Muscle of back (tissue), 13 donors: ENCODE measurements around the gene CRELD1. TPM values are rescaled to one million over a fixed set of nuclear protein-coding genes. Genes with fewer than 3 reads are reported as not detected.
A peak's percentile ranks its signal among the peaks of the same experiment; 100 is the strongest.
"Not testable (repeated sequence)": the region's sequence is repeated elsewhere in the genome, so short reads cannot be mapped to it uniquely, and the experiment has no call there.

Experiments used
- DNase-seq, 3 donors: peaks; one replicate each; pipeline versions ENCODE4 v3.0.0 to v3.0.0-alpha.2; 2013
- long read RNA-seq, 9 donors: transcript quantifications; one replicate each; lab custom pipeline, GENCODE V29; 2026
- polyA plus RNA-seq, 10 donors: library from polyadenylated mRNA; unstranded; fragments of 120-200 nt; gene quantifications; one replicate each; pipeline ENCODE4 v1.2.1, GENCODE V29; 2013; ENCODE audit not compliant: insufficient read length in 10 of 10

CRELD1 gene
- 10 to 100 TPM; 21.4 to 39.8 (median 29.4) TPM for polyA plus RNA-seq
- long read RNA-seq, donor 1, partial matches to known transcripts = 0 of 5 reads
- long read RNA-seq, donor 1, other reads (novel, unspliced or antisense) = 0 of 5 reads
- long read RNA-seq, donor 2, partial matches to known transcripts = 0 of 5 reads
- long read RNA-seq, donor 2, other reads (novel, unspliced or antisense) = 0 of 5 reads
- long read RNA-seq, donor 3 = 0 reads
- long read RNA-seq, donor 4, partial matches to known transcripts = 0 of 3 reads
- long read RNA-seq, donor 4, other reads (novel, unspliced or antisense) = 0 of 3 reads
- long read RNA-seq, donor 5, partial matches to known transcripts = 0 of 4 reads
- long read RNA-seq, donor 5, other reads (novel, unspliced or antisense) = 0 of 4 reads
- long read RNA-seq, donor 6, transcript CRELD1-206 (11 exons, 1,778 nt) = major isoform, 6 of 8 reads
- long read RNA-seq, donor 6, partial matches to known transcripts = 0 of 8 reads
- long read RNA-seq, donor 6, other reads (novel, unspliced or antisense) = 0 of 8 reads
- long read RNA-seq, donor 7, partial matches to known transcripts = 0 of 7 reads
- long read RNA-seq, donor 7, other reads (novel, unspliced or antisense) = 0 of 7 reads
- long read RNA-seq, donor 8, partial matches to known transcripts = 0 of 1 reads
- long read RNA-seq, donor 8, other reads (novel, unspliced or antisense) = 0 of 1 reads
- long read RNA-seq, donor 9 = 0 reads

- peak; percentile 90 to 98 (median 96) for DNase-seq
Observed at GRCh38 chr3:9933561-9934234, at the start of gene CRELD1. CRELD1 (plus strand) TSS chr3:9933834; CDS start chr3:9934439, 605 bp downstream.

GRCh38 chr3:9884555-9885165, 49.0 kb upstream of the CRELD1 start:
- DNase-seq = peak in 1 of 3 donors; percentile 58

- DNase-seq = no peak
Observed at GRCh38 chr3:9886328-9886727, 47.3 kb upstream of the CRELD1 start.

GRCh38 chr3:9887480-9887879, 46.2 kb upstream of the CRELD1 start:
- DNase-seq = no peak

- DNase-seq = no peak
Observed at GRCh38 chr3:9888540-9888939, 45.1 kb upstream of the CRELD1 start.

GRCh38 chr3:9889405-9889804, 44.2 kb upstream of the CRELD1 start:
- no peak for DNase-seq

GRCh38 chr3:9890249-9891071, 43.2 kb upstream of the CRELD1 start, which contains the start of gene JAGN1:
JAGN1 (plus strand) TSS chr3:9890610; CDS start chr3:9890723, 113 bp downstream.
- DNase-seq = peak; percentile 88 to 96 (median 92)

GRCh38 chr3:9891072-9891622, 42.5 kb upstream of the CRELD1 start:
- DNase-seq = no peak

- DNase-seq = no peak
Observed at GRCh38 chr3:9893739-9894138, 39.9 kb upstream of the CRELD1 start.

- not testable (repeated sequence) for DNase-seq
Observed at GRCh38 chr3:9895715-9896114, 37.9 kb upstream of the CRELD1 start.

GRCh38 chr3:9896755-9897407, 36.8 kb upstream of the CRELD1 start:
- not testable (repeated sequence) for DNase-seq

GRCh38 chr3:9897408-9898372, 35.9 kb upstream of the CRELD1 start:
- DNase-seq = no peak

GRCh38 chr3:9898467-9899241, 35.0 kb upstream of the CRELD1 start:
- DNase-seq = no peak

- no peak for DNase-seq
Observed at GRCh38 chr3:9899289-9899791, 34.3 kb upstream of the CRELD1 start.

GRCh38 chr3:9900965-9901415, 32.6 kb upstream of the CRELD1 start:
- not testable (repeated sequence) for DNase-seq

- no peak for DNase-seq
Observed at GRCh38 chr3:9901967-9902366, 31.7 kb upstream of the CRELD1 start.

GRCh38 chr3:9902372-9903237, 31.0 kb upstream of the CRELD1 start, which contains the start of gene IL17RE:
IL17RE (plus strand) TSS chr3:9902848; CDS start chr3:9902933, 85 bp downstream.
- DNase-seq = no peak
